GM12891 (cell line): Measurements from ENCODE around the gene TLR1.

ENCODE experiments used
- POLR2A ChIP-seq: IDR thresholded peaks from 2 replicates; pipeline ENCODE4 v1.6.1; 2011; ENCODE audit warnings: low read depth, low read length, control low read depth
- POLR2AphosphoS5 ChIP-seq: IDR thresholded peaks from 2 replicates; pipeline ENCODE4 v1.6.1; 2011; ENCODE audit warnings: low read depth, low read length, control low read depth
- POU2F2 ChIP-seq: IDR thresholded peaks from 2 replicates; pipeline ENCODE4 v1.6.1; 2011; ENCODE audit warnings: low read depth, mild to moderate bottlenecking, control low read depth, low read length, moderate library complexity
- SPI1 ChIP-seq: IDR thresholded peaks from 2 replicates; pipeline ENCODE4 v1.6.1; 2011; ENCODE audit warnings: low read depth, low read length, control low read depth

- no peak for TF ChIP-seq POLR2AphosphoS5
- TF ChIP-seq POLR2A, result no peak
- TF ChIP-seq SPI1, result no peak
- TF ChIP-seq POU2F2, result no peak
Measured at GRCh38 chr4:38834570-38834969, 30.0 kb upstream of the TLR1 start.
